Measurements from ENCODE around the gene DUSP10.

Gene DUSP10

DNA sequence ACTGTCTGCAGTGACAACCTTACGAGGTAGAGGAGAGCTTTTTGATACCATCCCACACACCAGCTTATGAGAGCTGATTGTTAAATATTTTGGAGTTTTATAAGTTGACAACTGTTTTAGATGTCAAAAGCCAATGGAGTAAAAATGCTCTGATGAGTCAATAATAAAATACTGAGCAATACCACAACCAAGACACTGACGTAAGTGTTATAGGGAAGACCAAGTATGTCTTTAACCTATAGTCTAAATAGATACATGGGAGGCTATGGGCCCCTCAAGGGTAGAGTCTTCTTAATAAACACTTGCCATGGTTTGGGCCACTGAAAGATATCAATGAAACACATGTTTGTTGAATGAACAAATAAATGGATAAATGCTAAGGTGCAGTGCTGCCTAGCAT, 49.2 kb downstream of the DUSP10 start:
- no peak for DNase-seq

- DNase-seq: no peak
Measured at GRCh38 chr1:221691261-221691660, 50.6 kb downstream of the DUSP10 start.

DNA sequence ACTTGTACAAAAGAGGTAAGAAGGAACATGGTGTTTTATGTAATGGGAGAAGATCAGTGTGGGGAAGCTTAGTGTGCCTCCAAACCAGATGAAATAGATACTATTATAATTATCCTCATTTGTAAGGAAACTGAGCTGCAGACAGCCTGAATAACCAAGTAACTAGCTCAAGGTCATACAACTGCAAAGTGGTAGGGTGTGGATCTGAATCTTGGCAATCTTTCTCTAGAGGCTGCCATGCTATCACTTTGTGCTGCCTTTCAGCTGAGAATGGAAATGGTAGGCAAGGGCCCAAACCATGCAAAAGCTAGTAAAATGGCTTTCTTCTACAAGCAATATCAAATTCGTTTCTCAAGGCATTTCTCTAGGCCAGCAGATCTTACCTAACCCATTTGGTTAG, 51.0 kb downstream of the DUSP10 start:
- no peak for DNase-seq

GRCh38 chr1:221689138-221689537, 52.8 kb downstream of the DUSP10 start:
- no peak for DNase-seq

- no peak for DNase-seq
Measured at GRCh38 chr1:221688488-221688843, 53.4 kb downstream of the DUSP10 start.

DNA sequence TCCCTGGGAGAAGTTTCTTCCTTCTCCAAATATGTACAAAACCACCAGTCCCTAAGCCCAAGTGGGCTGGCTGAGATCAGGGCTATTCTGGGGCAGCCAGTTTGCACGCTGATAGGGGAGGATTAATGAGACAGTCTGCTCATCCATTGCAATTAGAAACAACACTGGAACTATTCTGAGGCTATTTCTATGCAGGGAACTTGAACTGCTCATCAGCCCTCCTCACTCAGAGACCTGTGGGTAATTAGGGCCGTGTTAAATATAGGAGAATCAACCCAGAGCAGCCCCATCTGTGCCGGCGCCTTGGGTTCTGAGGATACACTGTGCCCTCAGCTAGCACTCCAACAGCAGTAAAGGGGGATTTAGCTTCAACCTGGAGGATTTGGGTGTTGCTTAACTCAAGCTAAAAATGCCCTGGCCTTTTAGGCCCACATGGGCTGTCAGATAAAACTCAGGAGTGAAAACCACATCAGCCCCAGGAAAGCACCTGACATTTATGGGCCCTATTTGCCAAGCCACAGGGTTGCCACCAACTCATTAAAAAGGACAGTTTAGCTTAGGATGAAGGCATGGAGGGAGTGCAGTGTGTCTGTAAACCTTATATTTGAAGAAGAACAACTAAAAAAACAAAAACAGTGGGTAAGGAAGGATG, 53.9 kb downstream of the DUSP10 start:
- DNase-seq: no peak

- no peak for DNase-seq
Measured at GRCh38 chr1:221683681-221684080, 58.2 kb downstream of the DUSP10 start.

DNA sequence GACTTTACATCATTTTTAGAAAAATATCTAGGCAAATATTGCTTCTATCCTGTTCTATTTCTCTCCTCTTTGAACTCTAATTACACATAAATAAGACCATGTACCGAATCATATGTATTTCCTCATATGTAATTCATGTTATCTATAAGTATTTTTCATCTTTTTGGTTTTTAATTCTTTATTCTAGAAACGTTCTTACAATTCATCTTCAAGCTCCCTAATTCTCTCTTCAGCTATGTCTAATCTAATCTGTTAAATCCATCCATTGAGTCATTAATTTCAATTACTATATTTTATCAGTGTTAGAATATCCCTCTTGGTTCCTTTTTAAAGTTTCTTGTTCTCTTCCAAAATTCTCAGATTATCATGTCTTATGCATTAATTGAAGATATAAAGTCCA, 61.8 kb downstream of the DUSP10 start:
- no peak for DNase-seq

DNA sequence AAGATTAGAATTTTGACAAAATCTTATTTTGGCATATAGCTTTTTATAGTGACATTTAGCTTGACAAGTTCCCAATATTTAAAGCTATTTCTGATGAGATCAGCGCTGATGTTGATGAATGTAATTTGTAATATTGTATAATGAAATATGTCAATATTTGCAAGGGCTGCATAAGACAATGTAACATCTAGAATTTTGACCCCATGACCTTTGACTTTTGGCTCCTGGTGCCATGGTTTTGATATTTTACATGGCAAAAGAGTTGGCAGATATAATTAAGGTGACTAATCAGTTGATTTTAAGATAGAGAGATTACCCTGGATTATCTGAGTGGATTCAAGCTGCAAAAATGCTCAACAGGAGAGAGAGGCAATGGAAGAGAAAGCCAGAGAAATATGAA, 63.9 kb downstream of the DUSP10 start:
- DNase-seq: no peak

DNA sequence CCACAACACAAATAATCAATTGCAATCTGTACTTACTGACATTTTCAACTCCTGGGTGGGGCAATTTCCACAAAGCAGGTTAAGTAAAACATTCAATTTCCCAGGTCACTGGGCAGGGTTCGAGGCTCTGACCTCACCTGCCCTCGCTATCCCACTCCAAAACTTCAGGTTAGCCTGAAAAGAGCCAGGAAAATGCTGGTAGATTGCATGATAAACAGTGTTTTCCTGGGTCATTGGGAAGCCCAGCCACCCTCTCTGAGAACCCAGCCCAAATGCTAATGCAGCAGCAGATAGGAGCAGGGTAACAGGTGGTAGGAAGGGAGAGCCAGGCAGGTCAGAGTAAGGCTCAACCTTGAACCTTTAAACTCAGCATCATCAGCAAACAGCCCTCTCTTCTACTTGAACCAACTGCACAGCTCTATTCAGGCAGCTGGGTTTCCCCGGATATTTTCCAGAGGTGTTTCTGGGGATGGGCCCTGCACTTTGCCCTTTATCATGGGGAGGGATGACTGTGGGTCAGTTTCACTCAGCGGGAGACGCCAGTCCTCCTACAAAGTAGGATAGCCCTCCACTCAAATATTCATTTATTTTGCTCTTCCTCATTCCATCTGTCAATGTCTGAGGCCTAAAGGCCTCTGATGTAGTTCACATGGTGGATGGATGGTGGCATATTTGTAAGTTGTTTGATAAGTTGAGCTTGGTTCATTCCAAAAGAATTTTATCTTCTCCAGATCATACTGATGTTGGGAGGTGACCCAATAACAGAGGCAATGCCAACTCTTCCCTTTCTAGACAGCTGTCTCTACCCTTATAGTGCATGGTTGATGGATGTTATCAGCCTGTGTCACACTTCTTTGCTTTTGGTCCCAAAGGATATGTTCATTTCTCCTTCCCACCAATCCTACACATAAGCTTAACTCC, 65.7 kb downstream of the DUSP10 start:
- DNase-seq: no peak

DNA sequence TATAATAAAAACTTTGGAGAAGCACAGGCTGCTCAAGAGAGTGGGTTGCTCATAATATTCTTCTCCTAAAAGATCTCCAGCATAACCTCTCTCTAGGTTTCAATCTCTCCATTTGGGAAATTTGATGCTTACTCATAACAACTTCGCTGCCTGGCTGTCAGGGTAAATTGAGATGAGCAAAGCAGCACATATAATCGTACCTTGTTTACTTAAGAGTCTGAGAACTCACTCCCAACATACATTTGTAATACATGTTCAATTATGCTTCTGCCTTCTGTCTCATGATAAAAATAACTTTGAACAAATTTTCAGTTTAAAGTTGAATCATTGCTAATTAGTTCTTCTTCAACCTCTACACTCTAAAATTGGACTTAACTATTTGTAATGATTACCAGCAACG, 68.9 kb downstream of the DUSP10 start:
- DNase-seq: no peak

GRCh38 chr1:221672239-221672645, 69.6 kb downstream of the DUSP10 start:
- no peak for DNase-seq

GRCh38 chr1:221670081-221670480, 71.8 kb downstream of the DUSP10 start:
- no peak for DNase-seq

DNA sequence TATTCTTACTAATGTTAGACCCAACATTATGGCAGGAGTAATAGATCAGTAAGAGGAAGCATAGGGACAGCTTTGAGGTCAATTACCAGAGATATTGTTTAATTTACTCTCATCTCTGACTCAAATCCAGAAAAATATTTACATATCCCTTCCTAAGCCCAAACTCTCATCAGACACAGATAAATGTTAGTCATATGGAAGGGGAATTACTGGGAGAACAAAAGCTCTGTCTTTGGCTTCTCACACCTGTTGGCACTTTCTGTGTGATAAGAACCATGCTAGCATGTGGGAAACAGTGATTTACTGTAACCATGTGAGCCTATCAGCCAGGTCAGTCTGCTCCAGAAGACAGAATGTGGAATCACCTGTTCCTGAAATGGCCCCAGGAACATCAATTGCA, 72.4 kb downstream of the DUSP10 start:
- no peak for DNase-seq

DNA sequence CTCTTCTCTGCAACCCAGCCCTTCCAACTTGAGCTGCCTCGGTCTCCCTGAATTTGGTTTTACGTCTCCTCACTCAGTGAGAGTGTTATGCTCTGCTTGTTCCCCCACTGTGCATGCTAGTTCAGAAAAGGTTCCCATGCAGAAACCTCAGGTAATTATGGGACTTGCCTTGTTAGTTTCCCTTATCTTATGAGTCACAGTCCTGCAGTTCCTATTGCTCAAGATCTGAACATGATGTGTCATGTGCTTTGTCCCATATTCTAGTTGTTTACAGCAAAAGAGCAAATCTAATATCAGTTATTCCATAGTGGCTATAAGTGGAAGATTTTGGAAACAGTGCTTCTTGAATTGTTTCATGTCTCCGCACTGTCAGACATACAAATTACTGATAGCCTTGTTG, 74.4 kb downstream of the DUSP10 start:
- DNase-seq: no peak

DNA sequence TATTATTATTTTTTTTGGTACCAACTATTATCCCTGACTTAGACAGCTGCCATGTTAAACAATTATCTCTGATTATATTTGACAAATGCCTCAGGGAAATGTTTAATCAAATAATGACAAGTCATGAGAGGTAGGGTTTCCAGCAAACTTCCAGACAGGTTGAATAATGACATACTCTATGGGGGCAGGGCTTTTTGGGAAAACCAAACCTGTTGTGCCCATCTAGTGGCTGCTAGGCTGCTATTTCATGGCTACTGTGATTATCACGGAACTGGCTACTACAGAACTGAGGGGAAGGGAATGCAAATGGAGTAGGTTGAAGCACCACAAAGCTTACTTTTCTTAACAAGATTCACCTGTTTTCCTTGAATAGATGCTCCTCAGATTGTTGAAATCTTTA, 77.6 kb downstream of the DUSP10 start:
- DNase-seq: no peak

DNA sequence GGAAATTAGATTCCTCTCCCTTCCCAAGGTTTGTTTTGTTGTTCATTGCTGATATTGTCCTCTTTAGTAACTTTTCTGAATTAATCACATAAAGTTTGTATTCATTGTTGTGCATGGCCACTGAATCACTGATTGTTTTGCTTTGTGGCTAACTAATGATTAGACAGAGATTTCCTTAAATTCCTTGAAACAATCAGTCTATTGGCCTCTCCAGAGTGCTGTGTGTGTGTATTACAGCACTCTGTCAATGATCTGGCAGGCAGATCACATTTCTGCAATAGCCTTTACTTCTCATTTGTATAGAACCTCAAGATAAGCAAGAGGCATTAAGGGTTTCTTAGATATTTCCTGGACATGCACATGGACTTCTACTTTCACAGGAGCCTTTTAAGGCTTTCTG, 78.6 kb downstream of the DUSP10 start:
- no peak for DNase-seq

- DNase-seq: no peak
Measured at GRCh38 chr1:221655766-221656305, 86.1 kb downstream of the DUSP10 start.
